Muscle of arm (tissue), 12 donors: ENCODE data around the gene DNM1. TPM values are rescaled to one million over a fixed set of nuclear protein-coding genes. Genes with fewer than 3 reads are reported as not detected.
"Not testable (repeated sequence)": the region's sequence is repeated elsewhere in the genome, so short reads cannot be mapped to it uniquely, and the experiment has no call there.

Experiments used
- DNase-seq: peaks from one replicate; pipeline ENCODE4 v3.0.0-alpha.2; 2013
- polyA plus RNA-seq, 12 donors: library from polyadenylated mRNA; unstranded; fragments of 120-200 nt; gene quantifications; one replicate each; pipeline ENCODE4 v1.2.1, GENCODE V29; 2013; ENCODE audit not compliant: insufficient read length in 12 of 12

Gene DNM1
- polyA plus RNA-seq, 12 donors = 24.3 to 190 (median 43.5) TPM; not detected in 1

- no peak for DNase-seq
These were observed 27.5 kb upstream of the DNM1 start for GRCh38 chr9:128175726-128176125.

- no peak for DNase-seq
These were observed 24.3 kb upstream of the DNM1 start for GRCh38 chr9:128178806-128179431.

- DNase-seq = no peak
These were observed 23.2 kb upstream of the DNM1 start for GRCh38 chr9:128180001-128180400.

GRCh38 chr9:128180447-128180846 lies 22.7 kb upstream of the DNM1 start:
- no peak for DNase-seq

- DNase-seq = not testable (repeated sequence)
These were observed 21.7 kb upstream of the DNM1 start for GRCh38 chr9:128181480-128181879.

GRCh38 chr9:128182893-128183588 lies 20.1 kb upstream of the DNM1 start:
- DNase-seq = no peak

- no peak for DNase-seq
These were observed 16.9 kb upstream of the DNM1 start for GRCh38 chr9:128185979-128186965.

- no peak for DNase-seq
These were observed 15.8 kb upstream of the DNM1 start for GRCh38 chr9:128187361-128187760.

GRCh38 chr9:128188209-128188608 lies 15.0 kb upstream of the DNM1 start:
- DNase-seq = no peak

GRCh38 chr9:128190013-128190412 lies 13.2 kb upstream of the DNM1 start:
- DNase-seq = no peak

- no peak for DNase-seq
These were observed 12.4 kb upstream of the DNM1 start for GRCh38 chr9:128190516-128191405.

- peak; percentile 81 for DNase-seq
These were observed 11.7 kb upstream of the DNM1 start, which contains the start of gene CIZ1 for GRCh38 chr9:128191406-128192046. Gene CIZ1, minus strand, starts transcription at chr9:128191572. Its CDS starts 715 bp downstream, at chr9:128190857.

GRCh38 chr9:128192601-128193371 lies 10.4 kb upstream of the DNM1 start:
- peak; percentile 71 for DNase-seq

- no peak for DNase-seq
These were observed 9.6 kb upstream of the DNM1 start for GRCh38 chr9:128193469-128194096.

- DNase-seq = no peak
These were observed 1.5 kb upstream of the DNM1 start for GRCh38 chr9:128201441-128202369.

GRCh38 chr9:128202648-128203023 lies 543 bp upstream of the DNM1 start:
- DNase-seq = no peak

- DNase-seq = no peak
These were observed 750 bp downstream of the DNM1 start for GRCh38 chr9:128203707-128204551.
